ENCODE results near the gene RWDD4. TPM values are rescaled to one million over a fixed set of nuclear protein-coding genes. Genes with fewer than 3 reads are reported as not detected.

RWDD4 gene
- total RNA-seq, 4 donors from 2014 or later, result 4.1 to 16.9 (median 11.6) TPM

DNA sequence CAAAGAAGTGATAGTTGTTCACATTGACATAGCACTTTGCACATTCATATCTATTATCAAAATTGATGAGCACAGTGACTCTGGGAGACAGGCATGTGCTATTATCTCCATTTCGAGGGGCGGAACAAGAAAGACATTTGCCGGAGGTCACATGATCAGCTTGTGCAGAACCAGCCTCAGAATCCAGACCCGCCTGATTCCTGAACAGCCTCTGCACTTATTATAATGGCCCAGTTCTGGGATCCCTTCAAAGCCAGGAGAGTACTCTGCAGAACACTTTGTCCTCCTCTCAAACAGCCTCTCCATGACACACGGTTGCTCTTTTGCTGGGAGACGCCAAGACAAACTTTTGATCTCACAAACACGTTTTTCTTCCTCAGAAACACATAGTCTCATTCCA, 48.4 kb downstream of the RWDD4 start:
- DNase-seq, result no peak
- WGBS, 2 donors (ENCODE audit: low coverage in 1 of 2), result 62 to 73% methylated on average over 5 to 7 of the region's 7 CpGs
- H3K4me1 ChIP-seq, result no peaks in the 10 kb centered on the region
- H3K27me3 ChIP-seq, result no peaks in the 10 kb centered on the region
- intact Hi-C loops (cut with DNase I; ENCODE audit: low total_unique reads), result no loop called here
- in situ Hi-C loops (cut with MboI; ENCODE audit: low pct_ligation_motif_present in 1 of 4, low pct_unique_long_range_greater_than_20kb in 1 of 4, low sequenced_read_pairs in 3 of 4), result no loop called here
- TF ChIP-seq EP300 (IDR thresholded peaks at IDR 0.05; ENCODE audit: low read depth) (no peak), POLR2AphosphoS5 (IDR thresholded peaks at IDR 0.05) (no peak), POLR2A (IDR thresholded peaks at IDR 0.05) (no peak)
- TF ChIP-seq, protein P1, sequence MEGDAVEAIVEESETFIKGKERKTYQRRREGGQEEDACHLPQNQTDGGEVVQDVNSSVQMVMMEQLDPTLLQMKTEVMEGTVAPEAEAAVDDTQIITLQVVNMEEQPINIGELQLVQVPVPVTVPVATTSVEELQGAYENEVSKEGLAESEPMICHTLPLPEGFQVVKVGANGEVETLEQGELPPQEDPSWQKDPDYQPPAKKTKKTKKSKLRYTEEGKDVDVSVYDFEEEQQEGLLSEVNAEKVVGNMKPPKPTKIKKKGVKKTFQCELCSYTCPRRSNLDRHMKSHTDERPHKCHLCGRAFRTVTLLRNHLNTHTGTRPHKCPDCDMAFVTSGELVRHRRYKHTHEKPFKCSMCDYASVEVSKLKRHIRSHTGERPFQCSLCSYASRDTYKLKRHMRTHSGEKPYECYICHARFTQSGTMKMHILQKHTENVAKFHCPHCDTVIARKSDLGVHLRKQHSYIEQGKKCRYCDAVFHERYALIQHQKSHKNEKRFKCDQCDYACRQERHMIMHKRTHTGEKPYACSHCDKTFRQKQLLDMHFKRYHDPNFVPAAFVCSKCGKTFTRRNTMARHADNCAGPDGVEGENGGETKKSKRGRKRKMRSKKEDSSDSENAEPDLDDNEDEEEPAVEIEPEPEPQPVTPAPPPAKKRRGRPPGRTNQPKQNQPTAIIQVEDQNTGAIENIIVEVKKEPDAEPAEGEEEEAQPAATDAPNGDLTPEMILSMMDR (IDR thresholded peaks at IDR 0.05), result no peak
- H3K9me3 ChIP-seq, result no peaks in the 10 kb centered on the region
- no peak overlapping the region for H3K4me3 ChIP-seq
- H3K36me3 ChIP-seq, result no peaks in the 10 kb centered on the region
- no peak overlapping the region for H3K27ac ChIP-seq

GRCh38 chr4:183610033-183610432, 49.0 kb downstream of the RWDD4 start:
- intact Hi-C loops (cut with DNase I; ENCODE audit: low total_unique reads) (no loop called here), in situ Hi-C loops (cut with MboI; ENCODE audit: low pct_ligation_motif_present in 1 of 4, low pct_unique_long_range_greater_than_20kb in 1 of 4, low sequenced_read_pairs in 3 of 4) (no loop called here)
- Histone ChIP-seq H3K9me3 (no peaks in the 10 kb centered on the region), H3K4me3 (no peak overlapping the region), H3K36me3 (no peaks in the 10 kb centered on the region), H3K27me3 (no peaks in the 10 kb centered on the region), H3K4me1 (no peaks in the 10 kb centered on the region), H3K27ac (no peak overlapping the region)
- WGBS, 2 donors (ENCODE audit: low coverage in 1 of 2), result 88% methylated on average over 2 of the region's 2 CpGs; no CpG with 5 or more reads in 1 of the 2 donors
- DNase-seq, result no peak
- TF ChIP-seq EP300 (IDR thresholded peaks at IDR 0.05; ENCODE audit: low read depth), result no peak
- TF ChIP-seq, protein P1 (IDR thresholded peaks at IDR 0.05), result no peak
- no peak for TF ChIP-seq POLR2A (IDR thresholded peaks at IDR 0.05)
- TF ChIP-seq POLR2AphosphoS5 (IDR thresholded peaks at IDR 0.05), result no peak

DNA sequence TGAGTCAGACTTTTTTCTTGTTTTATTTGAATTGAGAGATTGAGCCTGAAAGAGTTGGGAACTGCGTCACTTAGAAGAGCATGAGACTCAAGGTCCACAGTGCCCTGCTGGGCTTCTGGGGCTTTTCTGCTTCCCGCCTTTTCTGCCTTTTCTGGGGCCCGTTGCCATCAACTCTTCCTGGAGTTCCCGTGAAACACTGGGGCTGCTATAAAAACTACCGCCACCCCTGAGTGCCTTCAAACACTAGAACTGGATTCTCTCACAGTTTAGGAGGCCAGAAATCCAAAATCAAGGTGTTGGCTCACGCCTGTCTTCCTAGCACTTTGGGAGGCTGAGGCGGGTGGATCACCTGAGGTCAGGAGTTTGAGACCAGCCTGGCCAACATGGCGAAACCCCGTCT, 49.8 kb downstream of the RWDD4 start:
- intact Hi-C loops (cut with DNase I; ENCODE audit: low total_unique reads), result loop anchor here (10.0 kb wide), 1 partner anchor 134 kb away; no protein-coding TSS in a partner anchor
- WGBS, 2 donors (ENCODE audit: low coverage in 1 of 2), result 91 to 100% methylated on average over 3 to 9 of the region's 9 CpGs

GRCh38 chr4:183607894-183608293, 51.1 kb downstream of the RWDD4 start:
- in situ Hi-C loops (cut with MboI; ENCODE audit: low pct_ligation_motif_present in 1 of 4, low pct_unique_long_range_greater_than_20kb in 1 of 4, low sequenced_read_pairs in 3 of 4) (loop anchor here in 2 of 4 donors (10.0 kb wide), 1 partner anchor 133 kb away; no protein-coding TSS in a partner anchor), intact Hi-C loops (cut with DNase I; ENCODE audit: low total_unique reads) (loop anchor here (10.0 kb wide), 1 partner anchor 133 kb away; no protein-coding TSS in a partner anchor)
- no peak overlapping the region for H3K4me3 ChIP-seq
- TF ChIP-seq POLR2A (IDR thresholded peaks at IDR 0.05) (no peak), EP300 (IDR thresholded peaks at IDR 0.05; ENCODE audit: low read depth) (no peak)
- TF ChIP-seq, protein P1 (IDR thresholded peaks at IDR 0.05), result no peak
- no peaks in the 10 kb centered on the region for H3K27me3 ChIP-seq
- H3K4me1 ChIP-seq, result no peaks in the 10 kb centered on the region
- H3K27ac ChIP-seq, result no peak overlapping the region
- no peaks in the 10 kb centered on the region for H3K36me3 ChIP-seq
- 74 to 85% methylated on average over 4 of the region's 4 CpGs for WGBS, 2 donors (ENCODE audit: low coverage in 1 of 2)
- DNase-seq, result no peak
- H3K9me3 ChIP-seq, result no peaks in the 10 kb centered on the region

More for the DNA sequence above, 49.8 kb downstream of the RWDD4 start:
- Histone ChIP-seq H3K9me3 (no peaks in the 10 kb centered on the region), H3K27me3 (no peaks in the 10 kb centered on the region), H3K27ac (no peak overlapping the region), H3K4me1 (no peaks in the 10 kb centered on the region), H3K36me3 (no peaks in the 10 kb centered on the region), H3K4me3 (no peak overlapping the region)
- DNase-seq, result no peak
- no peak for TF ChIP-seq EP300 (IDR thresholded peaks at IDR 0.05; ENCODE audit: low read depth)
- no peak for TF ChIP-seq POLR2A (IDR thresholded peaks at IDR 0.05)
- TF ChIP-seq, protein P1 (IDR thresholded peaks at IDR 0.05), result no peak
- no peak for TF ChIP-seq POLR2AphosphoS5 (IDR thresholded peaks at IDR 0.05)
- in situ Hi-C loops (cut with MboI; ENCODE audit: low pct_ligation_motif_present in 1 of 4, low pct_unique_long_range_greater_than_20kb in 1 of 4, low sequenced_read_pairs in 3 of 4), result loop anchor here in 2 of 4 donors (10.0 kb wide), 1 partner anchor 134 kb away; no protein-coding TSS in a partner anchor
